A549 treated with RU486 at 1 μM for 4 hours (cell line): ENCODE data around the gene TMPRSS3. TPM values are rescaled to one million over a fixed set of nuclear protein-coding genes. Genes with fewer than 3 reads are reported as not detected.

Experiments
- total RNA-seq: library from RNA; stranded (reverse); fragments of 200-300 nt; extraction: Qiagen RNA extraction; gene quantifications from 5 replicates; pipeline ENCODE4 v1.2.3, GENCODE V29; 2022; ENCODE audit warnings: low read depth

The TMPRSS3 gene
- total RNA-seq: 0.10 to 0.53 TPM (median 0.24 TPM) in 4 of 5 replicates, not detected in the other

DNA sequence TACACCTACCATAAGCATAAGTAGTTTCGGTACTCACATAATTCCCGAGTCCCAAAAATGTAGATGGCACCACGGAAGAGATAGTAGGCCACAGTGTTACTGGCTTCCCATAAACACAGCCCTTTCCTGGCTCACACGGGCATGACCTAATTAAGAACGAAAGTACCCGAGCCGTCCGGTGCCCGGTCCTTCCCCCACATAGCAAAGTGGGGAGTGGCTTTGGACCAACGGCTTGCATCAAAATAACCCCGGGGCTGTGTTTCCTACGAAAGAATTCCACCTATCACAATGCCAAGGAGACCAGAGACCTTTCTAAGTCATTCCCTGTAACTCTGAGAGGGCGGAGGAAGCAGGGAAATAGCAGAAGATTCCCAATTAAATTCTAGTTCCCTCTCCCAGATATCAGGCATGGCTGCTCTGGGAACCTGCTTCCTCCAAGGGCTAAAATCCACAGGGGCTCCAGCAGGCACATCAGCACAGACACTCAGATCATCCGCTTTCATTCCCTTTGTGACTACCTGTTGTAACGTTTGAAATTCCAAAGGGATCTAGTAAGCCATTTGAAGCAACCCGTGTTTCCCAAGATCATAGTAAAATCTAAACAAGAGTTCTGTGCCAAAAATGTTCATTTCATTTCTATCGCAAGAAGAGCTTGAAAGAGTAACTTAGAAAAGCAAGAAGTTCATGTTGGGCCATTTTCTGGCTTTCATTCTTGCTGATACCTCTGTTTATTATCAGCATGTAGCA is at the start of gene TMPRSS3:
TMPRSS3 (minus strand) TSS at position 148 of the 747 bp plus-strand sequence. CDS start 635 bp downstream, outside the sequence.

DNA sequence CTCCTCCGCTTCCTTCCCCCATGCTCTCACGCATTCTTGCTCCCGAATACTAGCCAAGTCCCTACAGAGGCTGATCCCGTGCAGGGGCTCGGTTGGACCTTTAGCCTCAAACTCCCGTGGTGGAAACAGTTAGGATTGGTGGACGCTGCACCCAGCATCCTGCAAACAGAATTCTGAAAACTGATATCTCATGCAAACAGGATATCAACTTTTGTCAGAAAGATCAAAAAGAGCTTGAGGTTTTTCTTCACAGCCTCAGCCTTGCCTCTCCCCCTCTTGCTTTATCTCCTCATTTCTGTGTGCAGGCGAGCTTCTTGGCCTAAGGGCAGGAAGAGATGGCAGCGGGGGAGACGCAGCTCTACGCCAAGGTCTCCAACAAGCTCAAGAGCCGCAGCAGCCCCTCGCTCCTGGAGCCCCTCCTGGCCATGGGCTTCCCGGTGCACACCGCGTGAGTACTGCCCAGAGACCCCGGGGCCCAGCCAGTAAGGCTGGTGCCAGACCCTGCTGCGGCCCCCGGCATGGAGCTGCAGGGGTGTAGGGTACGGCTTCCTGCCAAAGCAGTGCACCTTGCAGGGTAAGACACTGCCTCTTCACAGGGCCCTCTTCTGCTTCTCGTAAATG is 7.9 kb upstream of the TMPRSS3 start, which contains the start of gene UBASH3A:
UBASH3A (plus strand) TSS at position 292 of the 621 bp plus-strand sequence; CDS start at position 336, 44 bp downstream.

GRCh38 chr21:42366292-42367010 is 29.4 kb downstream of the TMPRSS3 start, which contains the start of gene TFF1:
TFF1 (minus strand) TSS chr21:42366535; CDS start chr21:42366495, 40 bp downstream.

DNA sequence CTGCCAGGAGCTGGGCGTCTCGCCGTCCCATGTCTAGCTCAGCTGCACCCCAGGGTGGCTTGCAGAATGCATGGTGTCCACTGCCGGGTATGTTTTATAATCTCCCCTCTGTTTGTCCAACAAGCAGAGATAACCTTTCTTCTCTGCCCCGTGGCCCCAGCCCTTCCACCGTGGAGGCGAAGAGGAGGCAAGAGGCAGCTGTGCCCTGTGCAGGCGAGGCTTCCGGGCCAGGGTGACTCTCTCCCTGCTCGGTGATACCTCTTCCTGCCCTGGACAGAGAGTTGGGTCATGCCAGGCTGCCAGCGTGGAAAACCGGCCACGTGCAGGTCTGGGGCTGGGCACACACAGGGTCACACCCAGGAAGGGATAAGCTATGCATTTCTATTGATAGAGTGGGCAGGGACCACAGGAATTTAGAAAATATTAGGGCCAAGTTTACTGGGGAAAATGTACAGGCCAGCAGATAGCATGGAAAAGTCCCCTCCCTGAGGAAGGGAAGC is 44.9 kb downstream of the TMPRSS3 start, which contains the start of gene TFF2:
TFF2 (minus strand) TSS at position 68 of the 500 bp plus-strand sequence; CDS start at position 31, 37 bp downstream.

Other genes starting within 250 kb of the TMPRSS3 start
- 2.1 to 2.6 TPM (median 2.4 TPM) in 5 replicates for gene ABCG1, start 176.9 kb downstream of the TMPRSS3 start, total RNA-seq
- not detected in 5 replicates for gene TFF3, start 80.6 kb downstream of the TMPRSS3 start, total RNA-seq
- gene TFF2, start 45.1 kb downstream of the TMPRSS3 start, total RNA-seq: 0.47 TPM in 1 of 5 replicates, not detected in the others
- gene TFF1, start 29.5 kb downstream of the TMPRSS3 start, total RNA-seq: 22.1 to 29.0 TPM (median 26.3 TPM) in 5 replicates
- gene UBASH3A, start 7.8 kb upstream of the TMPRSS3 start, total RNA-seq: 0.08 to 0.33 TPM (median 0.09 TPM) in 5 replicates
- 0.68 to 1.3 TPM (median 0.91 TPM) in 5 replicates for gene RSPH1, start 100.2 kb upstream of the TMPRSS3 start, total RNA-seq
- gene SLC37A1, start 117.8 kb upstream of the TMPRSS3 start, total RNA-seq: 3.6 to 4.4 TPM (median 3.8 TPM) in 5 replicates